ENCODE measurements around the gene ANKRD9. TPM values are rescaled to one million over a fixed set of nuclear protein-coding genes. Genes with fewer than 3 reads are reported as not detected.

ANKRD9 gene
- total and polyA plus RNA-seq, 10 of the 15 experiments (the other 5 are each of a cell fraction or from before 2014, with no cell fraction given) = 0.03 to 3.6 (median 0.49) TPM

- ChIA-PET CTCF (no interaction called here), RAD21 (ENCODE audit: unreplicated experiment) (no interaction called here), POLR2A (no interaction called here), SMC1A (ENCODE audit: uncharacterized antibody, unreplicated experiment) (no interaction called here)
- DNase-seq (ENCODE audit: low read depth, low spot score) (no peak), FAIRE-seq (no peak), ATAC-seq (no peak)
- H3K36me3 ChIP-seq (ENCODE audit: control insufficient read depth in 2 of 2, insufficient read depth in 2 of 2, low read length in 1 of 2) = no peaks in the 10 kb centered on the region
- in situ Hi-C loops (cut with MboI) (no loop called here), intact Hi-C loops (cut with micrococcal nuclease; ENCODE audit: unreplicated experiment) (no loop called here)
- WGBS (ENCODE audit: insufficient coverage, insufficient replicate concordance, low lambda C conversion rate, missing lambda C conversion rate) = 51% methylated on average over 7 of the region's 7 CpGs
- no peak overlapping the region for H3K27ac ChIP-seq (ENCODE audit: control insufficient read depth, insufficient read depth)
- H4K20me1 ChIP-seq (ENCODE audit: control insufficient read depth, insufficient read depth) = no peaks in the 10 kb centered on the region
- no peaks in the 10 kb centered on the region for H3K27me3 ChIP-seq (replicated peaks in 1 of 2; ENCODE audit: control insufficient read depth in 2 of 2, insufficient read depth in 2 of 2, low read length in 1 of 2)
- H3K4me2 ChIP-seq (ENCODE audit: control insufficient read depth, insufficient read depth) = no peak overlapping the region
- no peaks in the 10 kb centered on the region for H3K4me1 ChIP-seq (ENCODE audit: control insufficient read depth, insufficient read depth, low read length)
- H3K9ac ChIP-seq (ENCODE audit: control insufficient read depth, insufficient read depth, low read length) = no peak overlapping the region
- BruUV-seq (replicated peaks) = no TSS peak
- H3K79me2 ChIP-seq (ENCODE audit: control insufficient read depth, insufficient read depth, low read length) = no peaks in the 10 kb centered on the region
- H3K9me3 ChIP-seq (replicated peaks; ENCODE audit: control insufficient read depth, insufficient read depth, low read length) = no peaks in the 10 kb centered on the region
- no peak overlapping the region for H3K4me3 ChIP-seq
- no peak overlapping the region for H2AFZ ChIP-seq (ENCODE audit: control insufficient read depth, low read depth, low read length)
- no peak for TF ChIP-seq BCL11A (IDR thresholded peaks at IDR 0.05; ENCODE audit: low read depth, low read length)
- TF ChIP-seq, protein P1, sequence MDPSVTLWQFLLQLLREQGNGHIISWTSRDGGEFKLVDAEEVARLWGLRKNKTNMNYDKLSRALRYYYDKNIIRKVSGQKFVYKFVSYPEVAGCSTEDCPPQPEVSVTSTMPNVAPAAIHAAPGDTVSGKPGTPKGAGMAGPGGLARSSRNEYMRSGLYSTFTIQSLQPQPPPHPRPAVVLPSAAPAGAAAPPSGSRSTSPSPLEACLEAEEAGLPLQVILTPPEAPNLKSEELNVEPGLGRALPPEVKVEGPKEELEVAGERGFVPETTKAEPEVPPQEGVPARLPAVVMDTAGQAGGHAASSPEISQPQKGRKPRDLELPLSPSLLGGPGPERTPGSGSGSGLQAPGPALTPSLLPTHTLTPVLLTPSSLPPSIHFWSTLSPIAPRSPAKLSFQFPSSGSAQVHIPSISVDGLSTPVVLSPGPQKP (IDR thresholded peaks at IDR 0.05; ENCODE audit: low read depth, low read length) = no peak
- TF ChIP-seq SIX5 (IDR thresholded peaks at IDR 0.05; ENCODE audit: low read depth, low read length, severe bottlenecking) = no peak
- TF ChIP-seq YY1 (IDR thresholded peaks at IDR 0.05; ENCODE audit: low read depth, low read length) = no peak
- TF ChIP-seq HSF1 (IDR thresholded peaks at IDR 0.05; ENCODE audit: low read depth, low read length) = no peak
- TF ChIP-seq GABPA (IDR thresholded peaks at IDR 0.05; ENCODE audit: low read depth) = no peak
- no peak for TF ChIP-seq POLR2A (IDR thresholded peaks at IDR 0.05; ENCODE audit: low read depth, low read length)
- TF ChIP-seq RFX5 (IDR thresholded peaks at IDR 0.05; ENCODE audit: low read depth, low read length) = no peak
- no peak for TF ChIP-seq NFIC (IDR thresholded peaks at IDR 0.05; ENCODE audit: low read depth, low read length)
- no peak for TF ChIP-seq STAT3 (IDR thresholded peaks at IDR 0.05; ENCODE audit: low read depth, low read length)
- TF ChIP-seq, protein P2, sequence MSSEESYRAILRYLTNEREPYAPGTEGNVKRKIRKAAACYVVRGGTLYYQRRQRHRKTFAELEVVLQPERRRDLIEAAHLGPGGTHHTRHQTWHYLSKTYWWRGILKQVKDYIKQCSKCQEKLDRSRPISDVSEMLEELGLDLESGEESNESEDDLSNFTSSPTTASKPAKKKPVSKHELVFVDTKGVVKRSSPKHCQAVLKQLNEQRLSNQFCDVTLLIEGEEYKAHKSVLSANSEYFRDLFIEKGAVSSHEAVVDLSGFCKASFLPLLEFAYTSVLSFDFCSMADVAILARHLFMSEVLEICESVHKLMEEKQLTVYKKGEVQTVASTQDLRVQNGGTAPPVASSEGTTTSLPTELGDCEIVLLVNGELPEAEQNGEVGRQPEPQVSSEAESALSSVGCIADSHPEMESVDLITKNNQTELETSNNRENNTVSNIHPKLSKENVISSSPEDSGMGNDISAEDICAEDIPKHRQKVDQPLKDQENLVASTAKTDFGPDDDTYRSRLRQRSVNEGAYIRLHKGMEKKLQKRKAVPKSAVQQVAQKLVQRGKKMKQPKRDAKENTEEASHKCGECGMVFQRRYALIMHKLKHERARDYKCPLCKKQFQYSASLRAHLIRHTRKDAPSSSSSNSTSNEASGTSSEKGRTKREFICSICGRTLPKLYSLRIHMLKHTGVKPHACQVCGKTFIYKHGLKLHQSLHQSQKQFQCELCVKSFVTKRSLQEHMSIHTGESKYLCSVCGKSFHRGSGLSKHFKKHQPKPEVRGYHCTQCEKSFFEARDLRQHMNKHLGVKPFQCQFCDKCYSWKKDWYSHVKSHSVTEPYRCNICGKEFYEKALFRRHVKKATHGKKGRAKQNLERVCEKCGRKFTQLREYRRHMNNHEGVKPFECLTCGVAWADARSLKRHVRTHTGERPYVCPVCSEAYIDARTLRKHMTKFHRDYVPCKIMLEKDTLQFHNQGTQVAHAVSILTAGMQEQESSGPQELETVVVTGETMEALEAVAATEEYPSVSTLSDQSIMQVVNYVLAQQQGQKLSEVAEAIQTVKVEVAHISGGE (CRISPR knock-in tag; IDR thresholded peaks at IDR 0.05) = no peak
- TF ChIP-seq ZNF687 (IDR thresholded peaks at IDR 0.05) = no peak
- no peak for TF ChIP-seq JUND (IDR thresholded peaks at IDR 0.05; ENCODE audit: low read depth, low read length)
- no peak for TF ChIP-seq NR2C2 (IDR thresholded peaks at IDR 0.05; ENCODE audit: borderline replicate concordance, control insufficient read depth, insufficient read length, low read depth)
- TF ChIP-seq MTA2 (IDR thresholded peaks at IDR 0.05; ENCODE audit: low read depth) = no peak
Measured at GRCh38 chr14:102491786-102492530, 17.6 kb downstream of the ANKRD9 start.

Data from GM12878 (cell line).